Osteoblast (primary cell): ENCODE data around the gene CHD2. TPM values are rescaled to one million over a fixed set of nuclear protein-coding genes. Genes with fewer than 3 reads are reported as not detected.

Experiments used
- DNase-seq: peaks from one replicate; pipeline ENCODE4 v3.0.0; 2011; ENCODE audit warnings: low spot score, mixed read lengths; ENCODE audit not compliant: insufficient read length; ENCODE audit errors: missing footprints
- H2AFZ ChIP-seq: 2 replicates; pipeline ENCODE4 v1.6.0; 2011; ENCODE audit warnings: mild to moderate bottlenecking, low read length
- H3K27ac ChIP-seq: 2 replicates; pipeline ENCODE4 v1.5.1; 2011; ENCODE audit warnings: mild to moderate bottlenecking, low read depth, low read length, moderate library complexity
- H3K27me3 ChIP-seq: 2 replicates; pipeline ENCODE4 v1.6.0; 2012; ENCODE audit warnings: mild to moderate bottlenecking, control low read depth, inconsistent platforms, low read length, moderate library complexity; ENCODE audit not compliant: insufficient read depth
- H3K36me3 ChIP-seq: 2 replicates; pipeline ENCODE4 v1.5.1; 2011; ENCODE audit warnings: mild to moderate bottlenecking, low read length, control low read depth, moderate library complexity; ENCODE audit not compliant: insufficient read depth
- H3K4me1 ChIP-seq: 2 replicates; pipeline ENCODE4 v1.5.1; 2011; ENCODE audit warnings: mild to moderate bottlenecking, low read length, control low read depth, moderate library complexity; ENCODE audit not compliant: insufficient read depth
- H3K4me2 ChIP-seq: 2 replicates; pipeline ENCODE4 v1.6.0; 2011; ENCODE audit warnings: mild to moderate bottlenecking, low read length; ENCODE audit not compliant: insufficient read depth
- H3K4me3 ChIP-seq: fragments of 200-600 bp; sonication (generic); 3 replicates; pipeline ENCODE4 v1.5.1; 2012; ENCODE audit warnings: mild to moderate bottlenecking, low read length, inconsistent platforms; ENCODE audit not compliant: insufficient read depth
- H3K79me2 ChIP-seq: 2 replicates; pipeline ENCODE4 v1.6.0; 2012; ENCODE audit warnings: mild to moderate bottlenecking, low read length, control low read depth, inconsistent platforms; ENCODE audit not compliant: insufficient read depth
- H3K9me3 ChIP-seq: 2 replicates; pipeline ENCODE4 v1.5.1; 2011; ENCODE audit warnings: low read depth, low read length, control low read depth
- H4K20me1 ChIP-seq: 2 replicates; pipeline ENCODE4 v1.6.0; 2012; ENCODE audit warnings: mild to moderate bottlenecking, low read length, control low read depth; ENCODE audit not compliant: insufficient read depth
- total RNA-seq: library from RNA; depleted of rRNA; stranded (reverse); fragments of >200 nt; gene quantifications from 2 replicates; pipeline ENCODE4 v1.2.3, GENCODE V29; 2012
- TF ChIP-seq, protein P1 (sequence below): IDR thresholded peaks from 2 replicates; pipeline ENCODE4 v1.5.1; 2011; ENCODE audit warnings: mild to moderate bottlenecking, low read depth, low read length, moderate library complexity; ENCODE audit errors: extremely low read depth

The CHD2 gene
- total RNA-seq, 1 donor, result 98.8 TPM

GRCh38 chr15:92909136-92909781, 9.1 kb downstream of the CHD2 start:
- Histone ChIP-seq H4K20me1 (peaks cover 31% of the 10 kb centered on the region), H3K27me3 (no peaks in the 10 kb centered on the region), H3K4me1 (peaks cover 85% of the 10 kb centered on the region), H3K4me3 (peak overlapping the region; percentile 43), H3K27ac (peak overlapping the region; percentile 100), H2AFZ (no peak overlapping the region), H3K79me2 (peaks cover 98% of the 10 kb centered on the region), H3K9me3 (no peaks in the 10 kb centered on the region), H3K4me2 (peak overlapping the region; percentile 91), H3K36me3 (peaks cover 15% of the 10 kb centered on the region)
- TF ChIP-seq, protein P1, sequence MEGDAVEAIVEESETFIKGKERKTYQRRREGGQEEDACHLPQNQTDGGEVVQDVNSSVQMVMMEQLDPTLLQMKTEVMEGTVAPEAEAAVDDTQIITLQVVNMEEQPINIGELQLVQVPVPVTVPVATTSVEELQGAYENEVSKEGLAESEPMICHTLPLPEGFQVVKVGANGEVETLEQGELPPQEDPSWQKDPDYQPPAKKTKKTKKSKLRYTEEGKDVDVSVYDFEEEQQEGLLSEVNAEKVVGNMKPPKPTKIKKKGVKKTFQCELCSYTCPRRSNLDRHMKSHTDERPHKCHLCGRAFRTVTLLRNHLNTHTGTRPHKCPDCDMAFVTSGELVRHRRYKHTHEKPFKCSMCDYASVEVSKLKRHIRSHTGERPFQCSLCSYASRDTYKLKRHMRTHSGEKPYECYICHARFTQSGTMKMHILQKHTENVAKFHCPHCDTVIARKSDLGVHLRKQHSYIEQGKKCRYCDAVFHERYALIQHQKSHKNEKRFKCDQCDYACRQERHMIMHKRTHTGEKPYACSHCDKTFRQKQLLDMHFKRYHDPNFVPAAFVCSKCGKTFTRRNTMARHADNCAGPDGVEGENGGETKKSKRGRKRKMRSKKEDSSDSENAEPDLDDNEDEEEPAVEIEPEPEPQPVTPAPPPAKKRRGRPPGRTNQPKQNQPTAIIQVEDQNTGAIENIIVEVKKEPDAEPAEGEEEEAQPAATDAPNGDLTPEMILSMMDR, result no peak
- no peak for DNase-seq

DNA sequence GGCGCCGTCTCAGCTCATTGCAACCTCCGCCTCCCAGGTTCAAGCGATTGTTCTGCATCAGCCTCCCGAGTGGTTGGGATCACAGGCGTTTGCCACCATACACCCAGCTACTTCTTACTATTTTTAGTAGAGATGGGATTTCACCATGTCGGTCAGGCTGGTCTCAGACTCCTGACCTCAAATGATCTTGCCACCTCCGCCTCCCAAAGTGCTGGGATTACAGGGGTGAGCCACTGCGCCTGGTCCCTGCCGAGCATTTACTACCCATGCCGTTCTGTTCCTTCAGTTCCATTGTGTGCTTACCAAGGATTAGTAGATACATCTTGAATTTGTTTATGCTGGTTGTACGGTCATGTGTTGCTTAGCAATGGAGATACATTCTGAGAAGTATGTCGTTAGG, 10.3 kb downstream of the CHD2 start:
- no peaks in the 10 kb centered on the region for H3K9me3 ChIP-seq
- peaks cover 15% of the 10 kb centered on the region for H3K36me3 ChIP-seq
- peak overlapping the region; percentile 91 for H3K4me2 ChIP-seq
- no peak overlapping the region for H3K4me3 ChIP-seq
- H4K20me1 ChIP-seq, result peaks cover 31% of the 10 kb centered on the region
- TF ChIP-seq, protein P1, result no peak
- no peaks in the 10 kb centered on the region for H3K27me3 ChIP-seq
- H3K4me1 ChIP-seq, result peaks cover 87% of the 10 kb centered on the region
- H3K27ac ChIP-seq, result peak overlapping the region; percentile 100
- peaks cover 98% of the 10 kb centered on the region for H3K79me2 ChIP-seq
- no peak for DNase-seq
- no peak overlapping the region for H2AFZ ChIP-seq

GRCh38 chr15:92914103-92914499, 14.0 kb downstream of the CHD2 start:
- Histone ChIP-seq H2AFZ (no peak overlapping the region), H3K9me3 (no peaks in the 10 kb centered on the region), H3K4me3 (no peak overlapping the region), H3K79me2 (peaks cover 94% of the 10 kb centered on the region), H3K4me1 (peaks cover 75% of the 10 kb centered on the region), H3K27me3 (no peaks in the 10 kb centered on the region), H3K36me3 (peaks cover 36% of the 10 kb centered on the region), H4K20me1 (peaks cover 28% of the 10 kb centered on the region), H3K4me2 (peak overlapping the region; percentile 42), H3K27ac (peak overlapping the region; percentile 92)
- TF ChIP-seq, protein P1, result no peak
- DNase-seq, result no peak

- peak overlapping the region; percentile 92 for H3K27ac ChIP-seq
- H3K36me3 ChIP-seq, result peaks cover 35% of the 10 kb centered on the region
- H3K79me2 ChIP-seq, result peaks cover 94% of the 10 kb centered on the region
- TF ChIP-seq, protein P1, result no peak
- peak overlapping the region; percentile 42 for H3K4me2 ChIP-seq
- H3K9me3 ChIP-seq, result no peaks in the 10 kb centered on the region
- H3K4me3 ChIP-seq, result no peak overlapping the region
- H3K4me1 ChIP-seq, result peaks cover 72% of the 10 kb centered on the region
- peaks cover 23% of the 10 kb centered on the region for H4K20me1 ChIP-seq
- no peak overlapping the region for H2AFZ ChIP-seq
- no peak for DNase-seq
- no peaks in the 10 kb centered on the region for H3K27me3 ChIP-seq
These were observed 14.7 kb downstream of the CHD2 start for GRCh38 chr15:92914768-92915221.
